Measurements from ENCODE around the gene CD84. TPM values are rescaled to one million over a fixed set of nuclear protein-coding genes. Genes with fewer than 3 reads are reported as not detected.
A peak's percentile ranks its signal among the peaks of the same experiment; 100 is the strongest.

CD84 gene
- total RNA-seq, 1 experiment from 2014 or later: not detected

DNA sequence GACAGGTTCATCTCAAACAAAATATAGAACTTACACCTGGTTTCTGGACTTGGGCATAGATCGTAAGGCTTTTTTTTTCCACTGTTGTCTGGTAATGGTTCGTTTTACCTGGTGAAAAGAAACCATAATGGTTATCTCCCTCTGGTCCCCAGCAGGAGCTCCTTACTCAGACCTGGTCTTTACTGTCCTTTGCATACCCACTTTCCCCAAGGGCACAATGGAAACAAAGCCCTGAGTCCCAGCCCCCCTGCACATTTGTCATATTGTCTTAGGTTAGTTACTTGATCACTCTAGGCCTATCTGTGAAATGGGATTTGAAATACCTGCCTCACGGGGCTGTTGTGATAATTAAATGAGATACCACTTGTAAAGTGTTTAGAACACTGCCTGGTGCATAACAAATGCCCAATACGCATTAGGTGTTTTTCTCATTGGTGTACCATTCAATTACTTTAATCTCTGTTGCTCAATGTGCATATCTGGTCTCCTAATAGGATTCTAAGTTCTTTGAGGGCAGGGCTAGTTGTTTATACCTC, 40.5 kb upstream of the CD84 start:
- H3K36me3 Mint-ChIP-seq (ENCODE audit: insufficient read depth, unreplicated experiment): no peaks in the 10 kb centered on the region
- H3K27ac Mint-ChIP-seq (ENCODE audit: unreplicated experiment): no peak overlapping the region
- no TSS peak for BruUV-seq (replicated peaks)
- peaks cover 38% of the 10 kb centered on the region for H3K27me3 Mint-ChIP-seq (ENCODE audit: unreplicated experiment)
- no peaks in the 10 kb centered on the region for H3K4me1 Mint-ChIP-seq (ENCODE audit: low read depth, unreplicated experiment)
- CTCF ChIA-PET: no interaction called here
- TF ChIP-seq CTCF (IDR thresholded peaks at IDR 0.05; ENCODE audit: unreplicated experiment): no peak
- DNase-seq: no peak
- H3K9me3 Mint-ChIP-seq (ENCODE audit: low read depth, unreplicated experiment): peaks cover 2% of the 10 kb centered on the region
- H3K4me3 Mint-ChIP-seq (ENCODE audit: low read depth, unreplicated experiment): no peak overlapping the region
- intact Hi-C loops (cut with micrococcal nuclease; ENCODE audit: unreplicated experiment): no loop called here

DNA sequence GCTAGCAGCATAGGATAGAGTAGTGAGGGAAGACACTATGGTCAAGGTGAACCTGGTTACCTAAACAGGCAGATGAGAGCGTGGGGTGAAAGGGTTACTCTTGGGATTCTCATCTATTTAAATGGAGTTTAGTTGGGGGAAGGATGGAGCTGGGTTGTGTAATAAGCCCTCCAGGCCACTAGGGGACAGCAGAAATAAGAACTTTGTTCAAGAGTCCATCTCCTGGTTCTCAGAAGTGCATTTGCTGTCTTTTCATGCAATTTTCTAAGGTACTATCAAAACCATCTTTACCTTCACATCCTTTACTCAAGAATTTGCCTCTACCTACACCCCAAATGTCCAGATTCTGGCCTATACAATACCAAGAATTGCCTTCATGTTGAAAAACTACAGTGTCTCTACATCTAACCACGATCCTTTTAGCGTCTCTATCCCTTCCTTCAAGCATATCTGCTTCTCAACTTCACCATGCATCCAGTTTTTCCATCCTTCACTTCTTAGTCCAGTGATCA, 39.5 kb upstream of the CD84 start:
- CTCF ChIA-PET: interaction anchor here (0.6 kb wide), 1 partner anchor 239 kb away, joined by 4 read pairs; no protein-coding TSS in a partner anchor
- BruUV-seq (replicated peaks): no TSS peak
- Mint-ChIP-seq H3K27ac (ENCODE audit: unreplicated experiment) (no peak overlapping the region), H3K4me1 (ENCODE audit: low read depth, unreplicated experiment) (no peaks in the 10 kb centered on the region), H3K9me3 (ENCODE audit: low read depth, unreplicated experiment) (peaks cover 2% of the 10 kb centered on the region), H3K4me3 (ENCODE audit: low read depth, unreplicated experiment) (no peak overlapping the region), H3K27me3 (ENCODE audit: unreplicated experiment) (peaks cover 31% of the 10 kb centered on the region), H3K36me3 (ENCODE audit: insufficient read depth, unreplicated experiment) (no peaks in the 10 kb centered on the region)
- DNase-seq: no peak
- peak; percentile 42 for TF ChIP-seq CTCF (IDR thresholded peaks at IDR 0.05; ENCODE audit: unreplicated experiment)
- intact Hi-C loops (cut with micrococcal nuclease; ENCODE audit: unreplicated experiment): no loop called here

DNA sequence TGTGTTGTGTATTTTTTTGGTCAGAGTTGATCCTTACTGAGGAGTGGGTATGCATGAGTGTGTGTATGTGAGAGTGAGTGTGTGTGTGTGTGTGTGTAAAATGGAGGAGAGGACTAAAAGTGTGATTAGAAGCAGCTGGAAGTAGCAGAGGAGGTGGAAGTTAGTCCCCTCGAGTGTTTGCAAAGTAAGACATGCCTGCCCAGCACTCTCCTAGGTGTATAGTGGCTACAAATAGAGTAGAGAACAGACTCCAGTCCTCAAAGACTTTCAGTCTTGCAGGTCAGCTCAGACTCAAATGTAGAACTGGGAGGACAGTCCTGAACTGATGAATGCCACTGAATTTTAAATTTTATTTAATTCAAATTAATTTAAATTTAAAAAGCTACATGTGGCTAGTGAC, 39.0 kb upstream of the CD84 start:
- TF ChIP-seq CTCF (IDR thresholded peaks at IDR 0.05; ENCODE audit: unreplicated experiment): no peak
- Mint-ChIP-seq H3K27ac (ENCODE audit: unreplicated experiment) (no peak overlapping the region), H3K4me1 (ENCODE audit: low read depth, unreplicated experiment) (no peaks in the 10 kb centered on the region), H3K9me3 (ENCODE audit: low read depth, unreplicated experiment) (peaks cover 2% of the 10 kb centered on the region), H3K4me3 (ENCODE audit: low read depth, unreplicated experiment) (no peak overlapping the region), H3K36me3 (ENCODE audit: insufficient read depth, unreplicated experiment) (no peaks in the 10 kb centered on the region), H3K27me3 (ENCODE audit: unreplicated experiment) (peaks cover 31% of the 10 kb centered on the region)
- DNase-seq: no peak
- BruUV-seq (replicated peaks): no TSS peak
- CTCF ChIA-PET: no interaction called here
- intact Hi-C loops (cut with micrococcal nuclease; ENCODE audit: unreplicated experiment): no loop called here

GRCh38 chr1:160615660-160616059, 36.4 kb upstream of the CD84 start:
- no peaks in the 10 kb centered on the region for H3K4me1 Mint-ChIP-seq (ENCODE audit: low read depth, unreplicated experiment)

More at GRCh38 chr1:160615660-160616059, 36.4 kb upstream of the CD84 start:
- H3K4me3 Mint-ChIP-seq (ENCODE audit: low read depth, unreplicated experiment): no peak overlapping the region
- H3K27ac Mint-ChIP-seq (ENCODE audit: unreplicated experiment): no peak overlapping the region
- no peak for TF ChIP-seq CTCF (IDR thresholded peaks at IDR 0.05; ENCODE audit: unreplicated experiment)
- H3K9me3 Mint-ChIP-seq (ENCODE audit: low read depth, unreplicated experiment): peaks cover 2% of the 10 kb centered on the region
- no peak for DNase-seq
- CTCF ChIA-PET: no interaction called here
- peaks cover 34% of the 10 kb centered on the region for H3K27me3 Mint-ChIP-seq (ENCODE audit: unreplicated experiment)
- H3K36me3 Mint-ChIP-seq (ENCODE audit: insufficient read depth, unreplicated experiment): no peaks in the 10 kb centered on the region
- no TSS peak for BruUV-seq (replicated peaks)
- intact Hi-C loops (cut with micrococcal nuclease; ENCODE audit: unreplicated experiment): no loop called here
